ENCODE data around the gene PRPH2.

DNA sequence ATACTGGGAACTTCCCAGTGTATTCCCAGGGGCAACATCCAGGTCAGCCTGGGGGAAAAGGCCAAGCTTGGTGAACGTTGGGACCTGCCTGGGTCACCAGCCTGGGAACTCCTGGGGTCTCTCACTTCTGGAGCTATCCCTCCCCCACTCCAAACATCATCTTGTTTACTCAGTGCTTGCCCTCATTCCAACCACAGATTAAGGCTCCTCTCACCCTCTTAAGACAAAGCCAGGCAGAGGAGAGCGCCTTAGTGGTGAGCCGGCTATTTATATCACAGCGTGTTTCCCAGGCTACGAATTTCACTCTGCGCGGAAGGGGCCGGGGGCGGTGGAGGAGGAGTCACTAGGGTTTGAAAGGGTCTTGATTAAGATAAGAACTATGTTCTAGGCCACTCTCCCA is 12.1 kb downstream of the PRPH2 start:
- TF ChIP-seq, protein P1, sequence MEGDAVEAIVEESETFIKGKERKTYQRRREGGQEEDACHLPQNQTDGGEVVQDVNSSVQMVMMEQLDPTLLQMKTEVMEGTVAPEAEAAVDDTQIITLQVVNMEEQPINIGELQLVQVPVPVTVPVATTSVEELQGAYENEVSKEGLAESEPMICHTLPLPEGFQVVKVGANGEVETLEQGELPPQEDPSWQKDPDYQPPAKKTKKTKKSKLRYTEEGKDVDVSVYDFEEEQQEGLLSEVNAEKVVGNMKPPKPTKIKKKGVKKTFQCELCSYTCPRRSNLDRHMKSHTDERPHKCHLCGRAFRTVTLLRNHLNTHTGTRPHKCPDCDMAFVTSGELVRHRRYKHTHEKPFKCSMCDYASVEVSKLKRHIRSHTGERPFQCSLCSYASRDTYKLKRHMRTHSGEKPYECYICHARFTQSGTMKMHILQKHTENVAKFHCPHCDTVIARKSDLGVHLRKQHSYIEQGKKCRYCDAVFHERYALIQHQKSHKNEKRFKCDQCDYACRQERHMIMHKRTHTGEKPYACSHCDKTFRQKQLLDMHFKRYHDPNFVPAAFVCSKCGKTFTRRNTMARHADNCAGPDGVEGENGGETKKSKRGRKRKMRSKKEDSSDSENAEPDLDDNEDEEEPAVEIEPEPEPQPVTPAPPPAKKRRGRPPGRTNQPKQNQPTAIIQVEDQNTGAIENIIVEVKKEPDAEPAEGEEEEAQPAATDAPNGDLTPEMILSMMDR (IDR thresholded peaks at IDR 0.05) = no peak
- TF ChIP-seq POLR2A (IDR thresholded peaks at IDR 0.05) (no peak), POLR2AphosphoS5 (IDR thresholded peaks at IDR 0.05) (no peak), EP300 (IDR thresholded peaks at IDR 0.05) (no peak)

Measured in upper lobe of left lung (tissue), 4 donors.